Ishikawa (cell line): ENCODE results near the gene ACOX3.
A peak's percentile ranks its signal among the peaks of the same experiment; 100 is the strongest.

Experiments used
- CEBPB ChIP-seq: IDR thresholded peaks from 2 replicates; pipeline ENCODE4 v1.6.1; 2012
- CREB1 ChIP-seq: IDR thresholded peaks from 2 replicates; pipeline ENCODE4 v1.6.1; 2012; ENCODE audit warnings: low read depth
- EGR1 ChIP-seq: IDR thresholded peaks from 2 replicates; pipeline ENCODE4 v1.6.1; 2012
- EP300 ChIP-seq: IDR thresholded peaks from 2 replicates; pipeline ENCODE4 v1.6.1; 2012; ENCODE audit warnings: borderline replicate concordance
- FOXM1 ChIP-seq: IDR thresholded peaks from 2 replicates; pipeline ENCODE4 v1.6.1; 2012; ENCODE audit warnings: low read depth, borderline replicate concordance
- NFIC ChIP-seq: IDR thresholded peaks from 2 replicates; pipeline ENCODE4 v1.6.1; 2012
- RAD21 ChIP-seq: IDR thresholded peaks from 2 replicates; pipeline ENCODE4 v1.6.1; 2012; ENCODE audit warnings: low read depth
- TAF1 ChIP-seq: IDR thresholded peaks from 2 replicates; pipeline ENCODE4 v1.6.1; 2012; ENCODE audit warnings: low read depth, mild to moderate bottlenecking
- TCF12 ChIP-seq: IDR thresholded peaks from 2 replicates; pipeline ENCODE4 v1.6.1; 2012; ENCODE audit warnings: low read depth
- TEAD4 ChIP-seq: IDR thresholded peaks from 2 replicates; pipeline ENCODE4 v1.6.1; 2012
- YY1 ChIP-seq: IDR thresholded peaks from 2 replicates; pipeline ENCODE4 v1.6.1; 2012; ENCODE audit warnings: low read depth
- ZBTB7A ChIP-seq: IDR thresholded peaks from 2 replicates; pipeline ENCODE4 v1.6.1; 2012; ENCODE audit warnings: low read depth
- TF ChIP-seq, protein P1 (sequence below): IDR thresholded peaks from 2 replicates; pipeline ENCODE4 v1.6.1; 2012
- TF ChIP-seq, protein P2 (sequence below): IDR thresholded peaks from 2 replicates; pipeline ENCODE4 v1.6.1; 2012
- TF ChIP-seq, protein P3 (sequence below): IDR thresholded peaks from 2 replicates; pipeline ENCODE4 v1.6.1; 2012; ENCODE audit warnings: low read depth, mild to moderate bottlenecking

ACOX3 gene

DNA sequence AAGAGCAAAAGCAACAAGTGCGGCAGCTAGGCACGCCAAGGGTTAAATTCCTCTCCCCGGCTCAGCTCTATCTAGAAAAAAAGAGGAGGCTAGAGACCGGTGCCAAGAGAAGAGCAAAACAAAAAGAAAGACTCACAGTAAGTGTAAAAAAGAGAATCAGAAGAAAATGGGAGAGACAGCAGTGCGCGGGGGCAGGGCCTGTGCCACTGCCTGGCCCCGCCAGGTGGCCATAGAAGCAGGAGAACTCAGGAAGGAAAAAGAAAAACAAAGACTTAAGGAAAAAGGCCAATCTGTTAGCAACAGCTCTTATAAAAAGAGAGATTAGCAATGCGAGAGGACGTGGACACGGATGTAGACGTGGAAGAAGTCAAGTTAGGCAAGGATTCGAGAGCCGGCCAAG is 3.2 kb downstream of the ACOX3 start:
- TF ChIP-seq NFIC (no peak), RAD21 (no peak), TAF1 (no peak)

DNA sequence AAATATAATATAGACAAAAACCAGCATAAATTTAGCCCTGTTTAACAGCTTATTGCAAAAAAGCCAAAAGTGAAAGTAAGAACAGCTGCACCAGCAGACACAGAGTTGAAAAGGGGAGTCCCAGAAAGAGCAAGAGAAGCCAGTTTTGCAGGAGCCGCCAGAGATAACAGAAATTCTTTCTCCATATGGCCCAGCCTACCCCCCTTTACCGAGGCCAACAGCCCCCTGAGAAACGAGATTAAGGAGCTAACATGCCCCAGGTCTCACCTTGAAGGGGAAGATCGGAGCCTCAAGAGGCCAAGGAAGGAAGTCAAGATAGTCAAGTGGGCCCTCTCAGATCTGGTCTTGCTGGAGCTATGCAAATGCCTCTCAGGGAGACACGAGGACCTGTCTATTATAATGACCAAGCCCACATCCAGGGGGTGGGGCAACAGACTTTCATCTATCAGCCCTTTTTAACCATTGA is 4.8 kb downstream of the ACOX3 start:
- no peak for TF ChIP-seq ZBTB7A
- no peak for TF ChIP-seq CEBPB
- TF ChIP-seq, protein P1, sequence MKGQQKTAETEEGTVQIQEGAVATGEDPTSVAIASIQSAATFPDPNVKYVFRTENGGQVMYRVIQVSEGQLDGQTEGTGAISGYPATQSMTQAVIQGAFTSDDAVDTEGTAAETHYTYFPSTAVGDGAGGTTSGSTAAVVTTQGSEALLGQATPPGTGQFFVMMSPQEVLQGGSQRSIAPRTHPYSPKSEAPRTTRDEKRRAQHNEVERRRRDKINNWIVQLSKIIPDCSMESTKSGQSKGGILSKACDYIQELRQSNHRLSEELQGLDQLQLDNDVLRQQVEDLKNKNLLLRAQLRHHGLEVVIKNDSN: no peak
- TF ChIP-seq FOXM1: no peak
- TF ChIP-seq, protein P2, sequence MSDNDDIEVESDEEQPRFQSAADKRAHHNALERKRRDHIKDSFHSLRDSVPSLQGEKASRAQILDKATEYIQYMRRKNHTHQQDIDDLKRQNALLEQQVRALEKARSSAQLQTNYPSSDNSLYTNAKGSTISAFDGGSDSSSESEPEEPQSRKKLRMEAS: no peak
- no peak for TF ChIP-seq TEAD4
- no peak for TF ChIP-seq EGR1
- TF ChIP-seq CREB1: no peak
- TF ChIP-seq RAD21: no peak
- TF ChIP-seq YY1: no peak

DNA sequence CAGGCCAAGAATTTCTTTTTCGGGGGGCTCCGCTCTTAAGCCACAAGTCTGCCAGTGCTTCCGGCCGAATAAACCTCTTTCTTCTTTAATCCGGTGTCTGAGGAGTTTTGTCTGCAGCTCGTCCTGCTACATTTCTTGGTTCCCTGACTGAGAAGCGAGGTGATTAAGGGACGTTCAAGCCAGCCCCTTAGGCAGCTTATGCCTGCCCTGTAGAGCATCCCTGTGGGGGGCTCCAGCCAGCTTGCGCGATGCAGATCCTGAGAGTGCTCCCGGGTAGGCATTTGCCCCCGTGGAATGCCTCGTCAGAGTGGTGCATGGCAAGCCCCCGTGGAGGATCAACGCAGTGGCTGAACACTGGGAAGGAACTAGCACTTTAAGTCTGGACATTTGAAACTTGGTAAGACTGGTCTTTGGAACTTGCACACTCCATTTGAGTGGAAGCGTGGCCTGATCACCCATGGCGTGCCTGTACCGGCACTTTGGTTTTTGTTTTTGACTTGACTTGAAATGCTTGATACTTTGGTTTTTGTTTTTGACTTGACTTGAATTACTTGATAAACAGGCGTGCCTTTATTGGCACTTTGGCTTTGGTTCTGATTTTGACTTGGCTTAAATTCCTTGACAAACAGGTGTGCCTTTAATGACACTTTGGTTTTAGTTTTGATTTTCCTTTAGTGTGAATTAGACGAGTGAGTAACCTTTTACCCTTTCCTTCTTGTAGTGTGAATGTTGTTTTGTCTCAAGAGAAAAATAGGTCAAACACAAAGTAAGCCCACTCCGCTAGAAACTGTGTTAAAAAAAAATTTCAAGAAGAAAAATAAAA is 6.1 kb downstream of the ACOX3 start:
- TF ChIP-seq EP300: no peak
- TF ChIP-seq ZBTB7A: no peak
- TF ChIP-seq CREB1: no peak
- TF ChIP-seq TAF1: no peak

DNA sequence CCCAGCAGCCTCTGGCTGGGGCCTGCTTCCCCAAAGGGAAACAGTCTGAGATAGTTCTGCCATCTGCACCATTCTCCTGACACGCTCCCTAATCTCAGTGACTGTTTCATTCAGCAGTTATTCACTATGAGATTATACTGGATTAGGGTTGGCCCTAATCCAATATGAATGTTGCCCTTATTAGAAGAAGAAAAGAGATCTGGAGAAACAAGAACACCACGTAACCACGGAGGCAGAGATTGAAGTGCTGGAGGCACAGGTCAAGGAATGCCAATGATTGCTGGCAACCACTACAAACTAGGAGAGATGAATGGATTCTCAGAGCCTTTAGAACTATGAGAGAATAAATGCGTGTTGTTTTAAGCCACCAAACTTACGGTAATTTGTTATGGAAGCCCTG is 7.4 kb downstream of the ACOX3 start:
- TF ChIP-seq ZBTB7A: no peak

DNA sequence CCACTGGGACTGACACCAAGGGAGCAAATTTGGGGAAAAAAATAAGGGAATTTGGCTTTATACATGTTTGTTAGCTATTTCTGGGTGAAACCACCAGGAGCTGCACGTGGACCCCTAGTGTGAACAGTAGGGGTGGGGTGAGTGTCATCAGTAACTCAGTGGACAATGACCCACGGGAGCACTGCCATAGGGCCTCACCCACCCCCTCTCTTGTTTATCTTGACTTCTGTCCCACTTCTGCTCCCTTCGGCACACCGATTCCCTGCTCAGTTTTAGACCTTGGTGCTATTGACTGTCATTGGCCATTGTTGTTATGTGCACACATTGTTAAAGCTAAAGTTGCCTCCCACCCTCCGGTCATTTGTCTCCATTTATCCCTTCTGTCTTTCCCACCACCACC is 9.0 kb downstream of the ACOX3 start:
- TF ChIP-seq NFIC (no peak), TEAD4 (no peak), EP300 (no peak), YY1 (no peak), CEBPB (no peak), EGR1 (no peak)
- TF ChIP-seq, protein P3, sequence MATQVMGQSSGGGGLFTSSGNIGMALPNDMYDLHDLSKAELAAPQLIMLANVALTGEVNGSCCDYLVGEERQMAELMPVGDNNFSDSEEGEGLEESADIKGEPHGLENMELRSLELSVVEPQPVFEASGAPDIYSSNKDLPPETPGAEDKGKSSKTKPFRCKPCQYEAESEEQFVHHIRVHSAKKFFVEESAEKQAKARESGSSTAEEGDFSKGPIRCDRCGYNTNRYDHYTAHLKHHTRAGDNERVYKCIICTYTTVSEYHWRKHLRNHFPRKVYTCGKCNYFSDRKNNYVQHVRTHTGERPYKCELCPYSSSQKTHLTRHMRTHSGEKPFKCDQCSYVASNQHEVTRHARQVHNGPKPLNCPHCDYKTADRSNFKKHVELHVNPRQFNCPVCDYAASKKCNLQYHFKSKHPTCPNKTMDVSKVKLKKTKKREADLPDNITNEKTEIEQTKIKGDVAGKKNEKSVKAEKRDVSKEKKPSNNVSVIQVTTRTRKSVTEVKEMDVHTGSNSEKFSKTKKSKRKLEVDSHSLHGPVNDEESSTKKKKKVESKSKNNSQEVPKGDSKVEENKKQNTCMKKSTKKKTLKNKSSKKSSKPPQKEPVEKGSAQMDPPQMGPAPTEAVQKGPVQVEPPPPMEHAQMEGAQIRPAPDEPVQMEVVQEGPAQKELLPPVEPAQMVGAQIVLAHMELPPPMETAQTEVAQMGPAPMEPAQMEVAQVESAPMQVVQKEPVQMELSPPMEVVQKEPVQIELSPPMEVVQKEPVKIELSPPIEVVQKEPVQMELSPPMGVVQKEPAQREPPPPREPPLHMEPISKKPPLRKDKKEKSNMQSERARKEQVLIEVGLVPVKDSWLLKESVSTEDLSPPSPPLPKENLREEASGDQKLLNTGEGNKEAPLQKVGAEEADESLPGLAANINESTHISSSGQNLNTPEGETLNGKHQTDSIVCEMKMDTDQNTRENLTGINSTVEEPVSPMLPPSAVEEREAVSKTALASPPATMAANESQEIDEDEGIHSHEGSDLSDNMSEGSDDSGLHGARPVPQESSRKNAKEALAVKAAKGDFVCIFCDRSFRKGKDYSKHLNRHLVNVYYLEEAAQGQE: no peak

DNA sequence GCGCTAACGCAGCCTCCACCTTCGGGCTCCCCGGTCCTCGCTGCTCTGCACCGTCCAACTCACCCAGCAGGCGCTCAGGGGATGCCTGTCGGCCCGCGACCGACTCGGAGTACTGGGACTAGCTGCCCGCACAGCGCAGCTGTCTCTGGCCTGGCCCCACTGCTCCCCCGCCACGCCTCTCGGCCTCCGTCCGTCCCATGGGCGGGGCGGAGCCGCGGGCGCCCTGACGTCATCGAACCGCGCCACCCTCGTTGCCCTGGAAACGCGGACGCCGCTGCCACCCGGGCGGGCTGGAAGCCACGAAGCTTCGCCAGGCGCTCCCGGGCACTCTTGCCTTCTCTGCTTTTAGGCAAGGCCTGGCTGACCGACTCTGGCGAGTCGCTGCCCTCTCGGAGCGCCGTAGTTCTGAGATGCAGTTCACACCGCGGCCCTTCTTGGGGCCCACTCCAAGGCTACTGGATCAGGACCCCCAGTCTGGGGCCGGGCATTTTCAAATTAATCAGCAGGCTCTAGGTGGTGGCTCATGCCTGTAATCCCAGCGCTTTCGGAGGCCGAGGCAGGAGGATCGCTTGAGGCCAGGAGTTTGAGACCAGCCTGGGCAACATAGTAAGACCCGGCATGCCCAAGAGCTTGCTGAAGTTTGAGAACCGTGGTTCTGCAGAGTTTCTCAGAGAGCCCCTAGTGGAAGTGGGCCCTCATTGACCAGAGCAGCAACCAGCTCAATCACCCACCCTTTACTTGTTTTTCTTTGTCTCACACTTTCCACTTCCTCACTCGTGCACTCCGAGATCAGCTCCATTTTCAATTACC is 12.0 kb downstream of the ACOX3 start:
- TF ChIP-seq TAF1 (peak; percentile 73; the same call in 1 of the 2 replicates), FOXM1 (no peak), ZBTB7A (no peak), NFIC (peak; percentile 28), CREB1 (peak; percentile 93), YY1 (no peak), CEBPB (no peak), TEAD4 (no peak), RAD21 (no peak), EGR1 (peak; percentile 13; the same call in 1 of the 2 replicates), TCF12 (no peak), EP300 (no peak)
- TF ChIP-seq, protein P1: no peak; the same call in 1 of the 2 replicates
- TF ChIP-seq, protein P2: peak; percentile 62
- TF ChIP-seq, protein P3: no peak
